GM21619 (cell line): Measurements from ENCODE around the gene MT1H.
A peak's percentile ranks its signal among the peaks of the same experiment; 100 is the strongest.

Source experiments
- ATAC-seq: cut with Tn5 transposase; IDR thresholded peaks from one replicate; pipeline ENCODE4 v1.9.1; 2021; ENCODE audit not compliant: unreplicated experiment

Gene MT1H

GRCh38 chr16:56635441-56635967 lies 34.1 kb upstream of the MT1H start:
- ATAC-seq, result no peak

- no peak for ATAC-seq
Measured at GRCh38 chr16:56636616-56637413, 32.8 kb upstream of the MT1H start.

- ATAC-seq, result no peak
Measured at GRCh38 chr16:56637814-56638750, 31.5 kb upstream of the MT1H start, which contains the start of gene MT1A. Gene MT1A, plus strand, starts transcription at chr16:56638666. Its CDS starts 73 bp downstream, at chr16:56638739.

- ATAC-seq, result no peak
Measured at GRCh38 chr16:56639045-56639444, 30.6 kb upstream of the MT1H start.

- no peak for ATAC-seq
Measured at GRCh38 chr16:56640076-56640475, 29.5 kb upstream of the MT1H start.

GRCh38 chr16:56641166-56641565 lies 28.4 kb upstream of the MT1H start:
- no peak for ATAC-seq

- peak; percentile 66 for ATAC-seq
Measured at GRCh38 chr16:56643080-56643778, 26.4 kb upstream of the MT1H start.

GRCh38 chr16:56643833-56644232 lies 25.8 kb upstream of the MT1H start:
- ATAC-seq, result no peak

GRCh38 chr16:56645311-56645710 lies 24.3 kb upstream of the MT1H start:
- ATAC-seq, result no peak

GRCh38 chr16:56645838-56646237 lies 23.8 kb upstream of the MT1H start:
- ATAC-seq, result no peak

- no peak for ATAC-seq
Measured at GRCh38 chr16:56647641-56648431, 21.8 kb upstream of the MT1H start.

- no peak for ATAC-seq
Measured at GRCh38 chr16:56649271-56649670, 20.3 kb upstream of the MT1H start.

- no peak for ATAC-seq
Measured at GRCh38 chr16:56649820-56650219, 19.8 kb upstream of the MT1H start.

GRCh38 chr16:56651586-56651985 lies 18.0 kb upstream of the MT1H start, which contains the start of gene MT1B:
Gene MT1B, plus strand, starts transcription at chr16:56651886. Its CDS starts 68 bp downstream, at chr16:56651954.
- no peak for ATAC-seq

GRCh38 chr16:56652600-56652999 lies 17.0 kb upstream of the MT1H start:
- no peak for ATAC-seq

- ATAC-seq, result no peak
Measured at GRCh38 chr16:56653218-56653617, 16.4 kb upstream of the MT1H start.

GRCh38 chr16:56657555-56658326 lies 11.9 kb upstream of the MT1H start, which contains the start of gene MT1F:
Gene MT1F, plus strand, starts transcription at chr16:56657959. Its CDS starts 100 bp downstream, at chr16:56658059.
- ATAC-seq, result no peak

- no peak for ATAC-seq
Measured at GRCh38 chr16:56658327-56658875, 11.2 kb upstream of the MT1H start.
